Peyer's patch (tissue), 4 donors: Measurements from ENCODE around the gene NT5DC3.

Experiments
- CTCF ChIP-seq, 6 experiments: fragments of 450-650 bp in 4 of 6; fragments of 200-600 bp in 2 of 6; sonication (generic) in 1 of 6; IDR thresholded peaks; one replicate each; pipeline ENCODE4 v1.5.1; 2017 to 2019; ENCODE audit warnings: antibody characterized with exemption in 6 of 6, mild to moderate bottlenecking in 3 of 6, moderate library complexity in 1 of 6
- POLR2A ChIP-seq, 2 donors: fragments of 450-650 bp; IDR thresholded peaks; one replicate each; pipeline ENCODE4 v1.5.1; 2017; ENCODE audit warnings: antibody characterized with exemption in 2 of 2, mild to moderate bottlenecking in 2 of 2, moderate library complexity in 2 of 2

- no peak for TF ChIP-seq CTCF (IDR thresholded peaks at IDR 0.05)
- no peak for TF ChIP-seq POLR2A (IDR thresholded peaks at IDR 0.05)
Measured at GRCh38 chr12:103778781-103779180, 62.3 kb downstream of the NT5DC3 start.
